Activated CD8-positive, alpha-beta T cell treated with anti-CD3 and anti-CD28 coated beads for 36 hours (primary cell): Measurements from ENCODE around the gene RACK1. TPM values are rescaled to one million over a fixed set of nuclear protein-coding genes. Genes with fewer than 3 reads are reported as not detected.

Source experiments
- ATAC-seq: fragments of 200-7000 bp; cut with Tn5 transposase; one replicate; pipeline ENCODE4 v1.10.0; 2021; ENCODE audit warnings: mild to moderate bottlenecking, moderate library complexity
- CTCF ChIA-PET: fragments of 350-600 bp; sonication (Branson Sonifier 250); formaldehyde crosslinking; loops from one replicate; lab custom pipeline; 2021; ENCODE audit warnings: antibody characterized with exemption; lab: Charles Lee
- POLR2A ChIA-PET: fragments of 350-600 bp; sonication (Branson Sonifier 250); formaldehyde crosslinking; loops from one replicate; lab custom pipeline; 2021; ENCODE audit warnings: antibody characterized with exemption; lab: Charles Lee
- DNase-seq: peaks from one replicate; pipeline ENCODE4 v3.0.0-alpha.2; 2020
- H3K27ac Mint-ChIP-seq: one replicate; pipeline ENCODE4 v1.8.0; 2021; ENCODE audit warnings: mild to moderate bottlenecking, mixed read lengths
- H3K27me3 Mint-ChIP-seq: one replicate; pipeline ENCODE4 v1.8.0; 2021; ENCODE audit warnings: mixed read lengths
- H3K36me3 Mint-ChIP-seq: one replicate; pipeline ENCODE4 v1.8.0; 2021; ENCODE audit warnings: low read depth, mixed read lengths
- H3K4me1 Mint-ChIP-seq: one replicate; pipeline ENCODE4 v1.8.0; 2021; ENCODE audit warnings: low read depth, mixed read lengths
- H3K4me3 Mint-ChIP-seq: one replicate; pipeline ENCODE4 v1.8.0; 2021; ENCODE audit warnings: mild to moderate bottlenecking, moderate library complexity, mixed read lengths
- H3K9me3 Mint-ChIP-seq: one replicate; pipeline ENCODE4 v1.8.0; 2021; ENCODE audit warnings: mixed read lengths
- CTCF ChIP-seq: fragments of 200-600 bp; IDR thresholded peaks from one replicate; pipeline ENCODE4 v1.8.0; 2022; ENCODE audit warnings: antibody characterized with exemption, mild to moderate bottlenecking
- intact Hi-C: fragments of 100-400 bp; cut with micrococcal nuclease; formaldehyde crosslinking; loops from one replicate; pipeline ENCODE4 v1.10.0; 2022
- total RNA-seq, 2 experiments: library from RNA; stranded (reverse); gene quantifications; one replicate each; pipeline ENCODE4 v1.2.3, GENCODE V29; 2021

The RACK1 gene
- total RNA-seq, 2 experiments from 2014 or later = 2,759 to 2,801 TPM

GRCh38 chr5:181241393-181241975 lies 2.2 kb downstream of the RACK1 start:
- peak overlapping the region; percentile 100 for H3K27ac Mint-ChIP-seq
- intact Hi-C loops = no loop called here
- H3K9me3 Mint-ChIP-seq = no peaks in the 10 kb centered on the region
- peak overlapping the region; percentile 99 for H3K4me3 Mint-ChIP-seq
- H3K36me3 Mint-ChIP-seq = peaks cover 76% of the 10 kb centered on the region
- no peaks in the 10 kb centered on the region for H3K27me3 Mint-ChIP-seq
- ATAC-seq = peak; percentile 63
- ChIA-PET CTCF (no interaction called here), POLR2A (interaction anchor here (0.6 to 35.9 kb wide), 8 partner anchors 7 to 1620 kb away, joined by 3 to 746 read pairs (median 24); partner anchors contain the start of genes RACK1, TRIM41 and TRIM52)
- peak; percentile 85 for DNase-seq
- H3K4me1 Mint-ChIP-seq = peaks cover 48% of the 10 kb centered on the region
- no peak for TF ChIP-seq CTCF

- H3K27me3 Mint-ChIP-seq = no peaks in the 10 kb centered on the region
- H3K4me1 Mint-ChIP-seq = peaks cover 40% of the 10 kb centered on the region
- peak overlapping the region; percentile 50 for H3K4me3 Mint-ChIP-seq
- POLR2A ChIA-PET = interaction anchor here (0.9 to 35.9 kb wide), 5 partner anchors 6 to 50 kb away, joined by 5 to 746 read pairs (median 34); partner anchors contain the start of genes RACK1, TRIM41 and TRIM52
- DNase-seq = no peak
- CTCF ChIA-PET = interaction anchor here (0.6 kb wide), 1 partner anchor 55 kb away, joined by 3 read pairs; no protein-coding TSS in a partner anchor
- no peak for ATAC-seq
- TF ChIP-seq CTCF = no peak
- peaks cover 88% of the 10 kb centered on the region for H3K36me3 Mint-ChIP-seq
- peak overlapping the region; percentile 100 for H3K27ac Mint-ChIP-seq
- intact Hi-C loops = no loop called here
- no peaks in the 10 kb centered on the region for H3K9me3 Mint-ChIP-seq
Observed at GRCh38 chr5:181239062-181239663, 4.5 kb downstream of the RACK1 start.

- POLR2A ChIA-PET = interaction anchor here (1.0 to 35.9 kb wide), 4 partner anchors 5 to 48 kb away, joined by 3 to 746 read pairs (median 374); partner anchors contain the start of genes RACK1, TRIM41 and TRIM52
- peaks cover 40% of the 10 kb centered on the region for H3K4me1 Mint-ChIP-seq
- DNase-seq = no peak
- ATAC-seq = no peak
- peak overlapping the region; percentile 100 for H3K27ac Mint-ChIP-seq
- TF ChIP-seq CTCF = no peak
- intact Hi-C loops = no loop called here
- CTCF ChIA-PET = no interaction called here
- no peaks in the 10 kb centered on the region for H3K27me3 Mint-ChIP-seq
- peaks cover 80% of the 10 kb centered on the region for H3K36me3 Mint-ChIP-seq
- peak overlapping the region; percentile 16 for H3K4me3 Mint-ChIP-seq
- no peaks in the 10 kb centered on the region for H3K9me3 Mint-ChIP-seq
Observed at GRCh38 chr5:181237729-181238385, 5.8 kb downstream of the RACK1 start.

GRCh38 chr5:181236954-181237641 lies 6.6 kb downstream of the RACK1 start:
- Mint-ChIP-seq H3K4me3 (no peak overlapping the region), H3K27ac (peak overlapping the region; percentile 25), H3K27me3 (no peaks in the 10 kb centered on the region), H3K36me3 (peaks cover 74% of the 10 kb centered on the region), H3K4me1 (peaks cover 40% of the 10 kb centered on the region), H3K9me3 (no peaks in the 10 kb centered on the region)
- no peak for TF ChIP-seq CTCF
- no peak for DNase-seq
- ChIA-PET CTCF (no interaction called here), POLR2A (interaction anchor here (1.0 to 35.9 kb wide), 3 partner anchors 4 to 40 kb away, joined by 3 to 746 read pairs (median 746); partner anchors contain the start of genes RACK1, TRIM41 and TRIM52)
- intact Hi-C loops = no loop called here
- ATAC-seq = no peak
